VCaP (cell line): ENCODE data around the gene PRCP.

Experiments used
- H3K27ac ChIP-seq: fragments of 450-650 bp; 2 replicates; pipeline ENCODE4 v1.5.1; 2017
- TF ChIP-seq, protein P1 (sequence below): fragments of 450-650 bp; conservative IDR thresholded peaks from 2 replicates; pipeline ENCODE4 v1.5.1; 2017; ENCODE audit warnings: mild to moderate bottlenecking, moderate library complexity

The PRCP gene

DNA sequence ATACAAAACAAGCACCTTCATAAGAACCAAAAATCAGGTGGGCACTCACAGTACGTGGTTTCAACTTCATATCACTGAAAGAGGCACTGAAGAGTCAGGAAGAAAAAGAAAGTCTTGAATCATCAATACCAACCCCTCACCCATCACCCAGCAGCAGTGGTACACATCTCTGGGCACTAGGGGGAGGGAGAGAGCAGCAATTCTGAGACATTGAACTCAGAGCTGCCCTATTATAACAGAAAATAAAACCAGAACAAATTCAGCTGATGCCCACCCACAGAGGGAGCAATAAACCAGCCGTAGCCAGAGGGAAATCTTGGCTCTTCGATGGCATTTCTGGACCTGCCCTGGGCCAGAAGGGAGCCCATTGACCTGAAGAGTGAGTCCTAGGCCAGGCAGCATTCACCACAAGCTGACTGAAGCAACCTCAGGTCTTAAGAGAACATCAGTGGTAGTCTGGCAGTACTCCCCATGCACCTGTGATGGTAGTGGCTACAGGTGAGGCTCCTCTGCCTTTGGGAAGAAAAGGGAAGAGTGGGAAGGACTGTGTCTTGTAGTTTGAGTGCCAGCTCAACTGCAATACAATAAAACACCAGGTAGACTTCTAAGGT, 124.4 kb downstream of the PRCP start:
- TF ChIP-seq, protein P1, sequence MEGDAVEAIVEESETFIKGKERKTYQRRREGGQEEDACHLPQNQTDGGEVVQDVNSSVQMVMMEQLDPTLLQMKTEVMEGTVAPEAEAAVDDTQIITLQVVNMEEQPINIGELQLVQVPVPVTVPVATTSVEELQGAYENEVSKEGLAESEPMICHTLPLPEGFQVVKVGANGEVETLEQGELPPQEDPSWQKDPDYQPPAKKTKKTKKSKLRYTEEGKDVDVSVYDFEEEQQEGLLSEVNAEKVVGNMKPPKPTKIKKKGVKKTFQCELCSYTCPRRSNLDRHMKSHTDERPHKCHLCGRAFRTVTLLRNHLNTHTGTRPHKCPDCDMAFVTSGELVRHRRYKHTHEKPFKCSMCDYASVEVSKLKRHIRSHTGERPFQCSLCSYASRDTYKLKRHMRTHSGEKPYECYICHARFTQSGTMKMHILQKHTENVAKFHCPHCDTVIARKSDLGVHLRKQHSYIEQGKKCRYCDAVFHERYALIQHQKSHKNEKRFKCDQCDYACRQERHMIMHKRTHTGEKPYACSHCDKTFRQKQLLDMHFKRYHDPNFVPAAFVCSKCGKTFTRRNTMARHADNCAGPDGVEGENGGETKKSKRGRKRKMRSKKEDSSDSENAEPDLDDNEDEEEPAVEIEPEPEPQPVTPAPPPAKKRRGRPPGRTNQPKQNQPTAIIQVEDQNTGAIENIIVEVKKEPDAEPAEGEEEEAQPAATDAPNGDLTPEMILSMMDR: peak; percentile 80
- no peak overlapping the region for H3K27ac ChIP-seq

DNA sequence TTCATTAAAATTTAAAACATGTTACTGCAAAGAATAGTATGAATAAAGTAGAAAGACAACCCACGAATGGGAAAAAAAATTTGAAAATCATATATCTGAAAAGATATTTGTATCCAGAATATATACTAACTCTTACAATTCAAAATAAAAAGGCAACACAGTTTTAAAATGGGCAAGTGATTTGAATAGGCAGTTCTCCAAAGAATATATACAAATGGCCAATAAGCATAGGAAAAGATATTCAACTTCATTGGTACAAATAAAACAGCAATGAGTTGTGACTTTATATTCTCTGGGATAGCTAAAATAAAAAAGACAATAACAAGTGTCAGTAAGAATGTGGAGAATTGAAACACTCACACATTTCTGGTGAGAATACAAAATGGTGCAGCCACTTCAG, 125.0 kb downstream of the PRCP start:
- TF ChIP-seq, protein P1: no peak
- no peak overlapping the region for H3K27ac ChIP-seq
